Testis (tissue), 3 donors: ENCODE measurements around the gene EIPR1. TPM values are rescaled to one million over a fixed set of nuclear protein-coding genes. Genes with fewer than 3 reads are reported as not detected.

Source experiments
- DNase-seq: peaks from one replicate; pipeline ENCODE4 v3.0.0-alpha.2; 2019
- H3K27ac ChIP-seq, 2 donors: fragments of 200-600 bp; sonication (generic); one replicate each; pipeline ENCODE4 v1.5.1; 2019
- H3K27me3 ChIP-seq: fragments of 200-600 bp; sonication (generic); one replicate; pipeline ENCODE4 v1.5.1; 2019
- H3K36me3 ChIP-seq: fragments of 200-600 bp; sonication (generic); one replicate; pipeline ENCODE4 v1.5.1; 2017; ENCODE audit warnings: low read depth; ENCODE audit errors: missing control alignments
- H3K4me1 ChIP-seq: fragments of 200-600 bp; sonication (generic); one replicate; pipeline ENCODE4 v1.5.1; 2019
- H3K4me3 ChIP-seq, 2 donors: fragments of 200-600 bp; sonication (generic); one replicate each; pipeline ENCODE4 v1.5.1; 2017 to 2019
- H3K9me3 ChIP-seq: fragments of 200-600 bp; sonication (generic); one replicate; pipeline ENCODE4 v1.5.1; 2017
- CTCF ChIP-seq, 3 experiments: fragments of 450-650 bp in 2 of 3; fragments of 200-600 bp in 1 of 3; sonication (generic) in 1 of 3; IDR thresholded peaks; one replicate each; pipeline ENCODE4 v1.5.1; 2016 to 2019; ENCODE audit warnings: antibody characterized with exemption in 3 of 3, mild to moderate bottlenecking in 2 of 3, moderate library complexity in 1 of 3
- POLR2A ChIP-seq: fragments of 450-650 bp; IDR thresholded peaks from one replicate; pipeline ENCODE4 v1.6.1; 2017; ENCODE audit warnings: antibody characterized with exemption, mild to moderate bottlenecking, moderate library complexity
- WGBS, 2 donors: methylation state at CpG; one replicate each; pipeline ENCODE4 v1.1.5; 2018; 5-methylcytosine and 5-hydroxymethylcytosine counted together
- intact Hi-C: fragments of 100-400 bp; cut with DNase I; formaldehyde crosslinking; loops from one replicate; pipeline ENCODE4 v1.15.1; 2023; ENCODE audit warnings: low total_unique reads
- polyA plus RNA-seq: library from polyadenylated mRNA; stranded (reverse); fragments of 350-450 nt; fragmentation: Illumina TruSeq; extraction: RNeasy Lipid Tissue Mini Kit (QIAGEN cat#74804); gene quantifications from one replicate; pipeline ENCODE4 v1.2.3, GENCODE V29; 2014; ENCODE audit warnings: low read depth, low replicate concordance; ENCODE audit not compliant: insufficient read depth
- total RNA-seq, 2 donors: library from RNA; depleted of rRNA; stranded (reverse); fragments of >200 nt; gene quantifications; one replicate each; pipeline ENCODE4 v1.2.3, GENCODE V29; 2016

EIPR1 gene
- total and polyA plus RNA-seq, 3 donors from 2014 or later, result 31.5 to 40.2 (median 32.1) TPM

GRCh38 chr2:3303583-3304406 is 73.8 kb downstream of the EIPR1 start:
- Histone ChIP-seq H3K4me3 (no peak overlapping the region), H3K4me1 (no peaks in the 10 kb centered on the region), H3K27me3 (no peaks in the 10 kb centered on the region), H3K9me3 (no peaks in the 10 kb centered on the region), H3K36me3 (no peaks in the 10 kb centered on the region), H3K27ac (no peak overlapping the region)
- DNase-seq, result peak; percentile 92
- TF ChIP-seq CTCF (IDR thresholded peaks at IDR 0.05) (peak; percentile 89 to 94 (median 91)), POLR2A (no peak)
- intact Hi-C loops, result no loop called here
- WGBS, 2 donors, result 44 to 50% methylated on average over 31 to 34 of the region's 34 CpGs

GRCh38 chr2:3302751-3303582 is 74.7 kb downstream of the EIPR1 start:
- no peaks in the 10 kb centered on the region for H3K4me1 ChIP-seq
- no peaks in the 10 kb centered on the region for H3K9me3 ChIP-seq
- no peaks in the 10 kb centered on the region for H3K36me3 ChIP-seq
- no peak overlapping the region for H3K4me3 ChIP-seq
- no peak for TF ChIP-seq POLR2A
- TF ChIP-seq CTCF (IDR thresholded peaks at IDR 0.05), result no peak
- no peak for DNase-seq
- 75 to 80% methylated on average over 17 to 25 of the region's 25 CpGs for WGBS, 2 donors
- no peaks in the 10 kb centered on the region for H3K27me3 ChIP-seq
- intact Hi-C loops, result no loop called here
- no peak overlapping the region for H3K27ac ChIP-seq

GRCh38 chr2:3302421-3302750 is 75.2 kb downstream of the EIPR1 start:
- Histone ChIP-seq H3K27me3 (no peaks in the 10 kb centered on the region), H3K36me3 (no peaks in the 10 kb centered on the region), H3K4me3 (no peak overlapping the region), H3K27ac (no peak overlapping the region), H3K4me1 (no peaks in the 10 kb centered on the region), H3K9me3 (no peaks in the 10 kb centered on the region)
- WGBS, 2 donors, result 94 to 99% methylated on average over 10 of the region's 10 CpGs
- intact Hi-C loops, result no loop called here
- DNase-seq, result no peak
- TF ChIP-seq CTCF (IDR thresholded peaks at IDR 0.05) (no peak), POLR2A (no peak)

GRCh38 chr2:3301001-3301400 is 76.6 kb downstream of the EIPR1 start:
- no peaks in the 10 kb centered on the region for H3K36me3 ChIP-seq
- H3K4me1 ChIP-seq, result no peaks in the 10 kb centered on the region
- H3K9me3 ChIP-seq, result no peaks in the 10 kb centered on the region
- H3K27ac ChIP-seq, result no peak overlapping the region
- DNase-seq, result no peak
- TF ChIP-seq POLR2A (no peak), CTCF (IDR thresholded peaks at IDR 0.05) (no peak)
- intact Hi-C loops, result no loop called here
- no peaks in the 10 kb centered on the region for H3K27me3 ChIP-seq
- WGBS, 2 donors, result 96 to 97% methylated on average over 6 of the region's 6 CpGs
- no peak overlapping the region for H3K4me3 ChIP-seq
